ENCODE measurements around the gene COG6. TPM values are rescaled to one million over a fixed set of nuclear protein-coding genes. Genes with fewer than 3 reads are reported as not detected.

COG6 gene
- total and polyA plus RNA-seq, 2 donors from 2014 or later: 12.2 to 31.3 TPM

- FAIRE-seq: no peak
Measured at GRCh38 chr13:39699274-39699673, 43.8 kb downstream of the COG6 start.

GRCh38 chr13:39712626-39713025 lies 57.2 kb downstream of the COG6 start:
- Histone ChIP-seq H3K4me3 (ENCODE audit: low read length in 3 of 3) (no peak overlapping the region), H3K4me1 (ENCODE audit: control insufficient read depth in 2 of 3, insufficient read depth in 2 of 3, low read depth in 1 of 3, low read length in 3 of 3) (no peaks in the 10 kb centered on the region), H3K36me3 (ENCODE audit: control insufficient read depth in 2 of 3, insufficient read depth in 3 of 3, low read length in 3 of 3) (peaks cover 0 to 2% (median 0%) of the 10 kb centered on the region in 3 donors), H3K27ac (ENCODE audit: low read depth in 2 of 2, low read length in 2 of 2) (no peak overlapping the region), H3K9me3 (ENCODE audit: control insufficient read depth in 2 of 3, insufficient read depth in 1 of 3, low read length in 3 of 3) (peaks cover 0 to 5% (median 2%) of the 10 kb centered on the region in 3 donors), H3K9ac (ENCODE audit: low read length in 3 of 3) (no peak overlapping the region), H3K27me3 (ENCODE audit: control insufficient read depth, insufficient read depth, low read length) (no peaks in the 10 kb centered on the region)
- DNase-seq (no peak), FAIRE-seq (no peak)
- no peak for TF ChIP-seq CTCF (IDR thresholded peaks at IDR 0.05; ENCODE audit: borderline replicate concordance, extremely low read depth, insufficient read depth)
- intact Hi-C loops (cut with DNase I): no loop called here

More at GRCh38 chr13:39699274-39699673, 43.8 kb downstream of the COG6 start:
- no peak overlapping the region for H3K27ac ChIP-seq (ENCODE audit: low read depth in 2 of 2, low read length in 2 of 2)
- H3K9ac ChIP-seq (ENCODE audit: low read length in 3 of 3): no peak overlapping the region
- DNase-seq: no peak
- H3K27me3 ChIP-seq (ENCODE audit: control insufficient read depth, insufficient read depth, low read length): no peaks in the 10 kb centered on the region
- peaks cover 0 to 2% (median 0%) of the 10 kb centered on the region in 3 donors for H3K36me3 ChIP-seq (ENCODE audit: control insufficient read depth in 2 of 3, insufficient read depth in 3 of 3, low read length in 3 of 3)
- no peak for TF ChIP-seq CTCF (IDR thresholded peaks at IDR 0.05; ENCODE audit: borderline replicate concordance, extremely low read depth, insufficient read depth)
- H3K9me3 ChIP-seq (ENCODE audit: control insufficient read depth in 2 of 3, insufficient read depth in 1 of 3, low read length in 3 of 3): no peaks in the 10 kb centered on the region
- H3K4me1 ChIP-seq (ENCODE audit: control insufficient read depth in 2 of 3, insufficient read depth in 2 of 3, low read depth in 1 of 3, low read length in 3 of 3): no peaks in the 10 kb centered on the region
- intact Hi-C loops (cut with DNase I): no loop called here
- H3K4me3 ChIP-seq (ENCODE audit: low read length in 3 of 3): no peak overlapping the region

- Histone ChIP-seq H3K36me3 (ENCODE audit: control insufficient read depth in 2 of 3, insufficient read depth in 3 of 3, low read length in 3 of 3) (peaks cover 0 to 9% (median 5%) of the 10 kb centered on the region in 3 donors), H3K4me1 (ENCODE audit: control insufficient read depth in 2 of 3, insufficient read depth in 2 of 3, low read depth in 1 of 3, low read length in 3 of 3) (no peaks in the 10 kb centered on the region), H3K27me3 (ENCODE audit: control insufficient read depth, insufficient read depth, low read length) (no peaks in the 10 kb centered on the region), H3K27ac (ENCODE audit: low read depth in 2 of 2, low read length in 2 of 2) (no peak overlapping the region), H3K9ac (ENCODE audit: low read length in 3 of 3) (no peak overlapping the region), H3K9me3 (ENCODE audit: control insufficient read depth in 2 of 3, insufficient read depth in 1 of 3, low read length in 3 of 3) (no peaks in the 10 kb centered on the region), H3K4me3 (ENCODE audit: low read length in 3 of 3) (no peak overlapping the region)
- intact Hi-C loops (cut with DNase I): no loop called here
- no peak for TF ChIP-seq CTCF (IDR thresholded peaks at IDR 0.05; ENCODE audit: borderline replicate concordance, extremely low read depth, insufficient read depth)
- DNase-seq (no peak), FAIRE-seq (no peak)
Measured at GRCh38 chr13:39729156-39729555, 73.7 kb downstream of the COG6 start.

GRCh38 chr13:39734952-39735351 lies 79.5 kb downstream of the COG6 start:
- no peaks in the 10 kb centered on the region for H3K4me1 ChIP-seq (ENCODE audit: control insufficient read depth in 2 of 3, insufficient read depth in 2 of 3, low read depth in 1 of 3, low read length in 3 of 3)

More at GRCh38 chr13:39734952-39735351, 79.5 kb downstream of the COG6 start:
- H3K27me3 ChIP-seq (ENCODE audit: control insufficient read depth, insufficient read depth, low read length): no peaks in the 10 kb centered on the region
- H3K9me3 ChIP-seq (ENCODE audit: control insufficient read depth in 2 of 3, insufficient read depth in 1 of 3, low read length in 3 of 3): no peaks in the 10 kb centered on the region
- no peak for DNase-seq
- intact Hi-C loops (cut with DNase I): no loop called here
- H3K27ac ChIP-seq (ENCODE audit: low read depth in 2 of 2, low read length in 2 of 2): no peak overlapping the region
- H3K9ac ChIP-seq (ENCODE audit: low read length in 3 of 3): no peak overlapping the region
- no peak for FAIRE-seq
- no peak overlapping the region for H3K4me3 ChIP-seq (ENCODE audit: low read length in 3 of 3)
- TF ChIP-seq CTCF (IDR thresholded peaks at IDR 0.05; ENCODE audit: borderline replicate concordance, extremely low read depth, insufficient read depth): no peak
- peaks cover 0 to 8% (median 6%) of the 10 kb centered on the region in 3 donors for H3K36me3 ChIP-seq (ENCODE audit: control insufficient read depth in 2 of 3, insufficient read depth in 3 of 3, low read length in 3 of 3)
